GM12864 (cell line): ENCODE results near the gene MPZL1.
"Not testable (repeated sequence)": the region's sequence is repeated elsewhere in the genome, so short reads cannot be mapped to it uniquely, and the experiment has no call there.

Experiments
- DNase-seq: peaks from one replicate; pipeline ENCODE4 v3.0.0-alpha.2; 2011; ENCODE audit warnings: low read depth
- H3K4me3 ChIP-seq: 2 replicates; pipeline ENCODE4 v1.5.1; 2011; ENCODE audit warnings: mild to moderate bottlenecking, low read depth, low read length, control low read depth
- CTCF ChIP-seq: IDR thresholded peaks from 2 replicates; pipeline ENCODE4 v1.5.1; 2011; ENCODE audit warnings: low read depth, mild to moderate bottlenecking, moderate library complexity, low read length, control low read depth, inconsistent platforms; ENCODE audit errors: missing control alignments

Gene MPZL1

GRCh38 chr1:167803358-167804207, 81.8 kb downstream of the MPZL1 start:
- DNase-seq = peak; percentile 86
- peak; percentile 98 for TF ChIP-seq CTCF
- H3K4me3 ChIP-seq = no peak overlapping the region

GRCh38 chr1:167805041-167805556, 83.3 kb downstream of the MPZL1 start:
- no peak for DNase-seq
- no peak for TF ChIP-seq CTCF

GRCh38 chr1:167806235-167806634, 84.5 kb downstream of the MPZL1 start:
- not testable (repeated sequence) for DNase-seq

More at GRCh38 chr1:167805041-167805556, 83.3 kb downstream of the MPZL1 start:
- no peak overlapping the region for H3K4me3 ChIP-seq

GRCh38 chr1:167806676-167807075, 84.9 kb downstream of the MPZL1 start:
- not testable (repeated sequence) for DNase-seq, H3K4me3 ChIP-seq

More at GRCh38 chr1:167806235-167806634, 84.5 kb downstream of the MPZL1 start:
- H3K4me3 ChIP-seq = not testable (repeated sequence)

GRCh38 chr1:167808104-167808503, 86.3 kb downstream of the MPZL1 start:
- no peak for DNase-seq
- no peak overlapping the region for H3K4me3 ChIP-seq
- TF ChIP-seq CTCF = no peak

GRCh38 chr1:167808690-167809089, 86.9 kb downstream of the MPZL1 start:
- TF ChIP-seq CTCF = no peak
- no peak overlapping the region for H3K4me3 ChIP-seq
- no peak for DNase-seq

- H3K4me3 ChIP-seq = no peak overlapping the region
- TF ChIP-seq CTCF = no peak
- DNase-seq = no peak
Measured at GRCh38 chr1:167812972-167813371, 91.2 kb downstream of the MPZL1 start.

- no peak for DNase-seq
- TF ChIP-seq CTCF = no peak
- H3K4me3 ChIP-seq = no peak overlapping the region
Measured at GRCh38 chr1:167815650-167816049, 93.9 kb downstream of the MPZL1 start.
